T-helper 22 cell (primary cell): Measurements from ENCODE around the gene CFAP54.
"Not testable (repeated sequence)": the region's sequence is repeated elsewhere in the genome, so short reads cannot be mapped to it uniquely, and the experiment has no call there.

ENCODE experiments used
- DNase-seq: peaks from one replicate; pipeline ENCODE4 v3.0.0-alpha.2; 2020; ENCODE audit warnings: low read depth

CFAP54 gene

GRCh38 chr12:96473394-96474093 is 15.8 kb upstream of the CFAP54 start:
- DNase-seq = no peak

DNA sequence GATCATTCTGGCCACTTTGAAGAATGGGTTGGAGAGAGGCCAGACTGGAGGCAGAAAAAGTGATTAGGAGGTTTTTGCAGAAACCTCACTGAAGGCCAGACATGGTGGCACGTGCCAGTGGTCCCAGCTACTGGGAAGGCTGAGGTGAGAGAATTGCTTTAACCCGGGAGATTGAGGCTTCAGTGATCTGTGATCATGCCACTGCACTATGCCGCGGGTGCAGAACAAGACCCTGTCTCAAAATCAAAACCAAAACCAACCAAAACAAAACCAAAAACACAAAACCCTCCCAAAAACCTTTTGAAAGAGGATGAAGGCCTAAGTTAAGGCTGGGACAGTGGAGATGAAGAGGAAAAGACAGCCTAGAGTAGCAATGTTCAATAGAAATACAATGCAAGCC is 15.2 kb upstream of the CFAP54 start:
- DNase-seq = no peak

- DNase-seq = no peak
Observed at GRCh38 chr12:96478011-96478410, 11.4 kb upstream of the CFAP54 start.

DNA sequence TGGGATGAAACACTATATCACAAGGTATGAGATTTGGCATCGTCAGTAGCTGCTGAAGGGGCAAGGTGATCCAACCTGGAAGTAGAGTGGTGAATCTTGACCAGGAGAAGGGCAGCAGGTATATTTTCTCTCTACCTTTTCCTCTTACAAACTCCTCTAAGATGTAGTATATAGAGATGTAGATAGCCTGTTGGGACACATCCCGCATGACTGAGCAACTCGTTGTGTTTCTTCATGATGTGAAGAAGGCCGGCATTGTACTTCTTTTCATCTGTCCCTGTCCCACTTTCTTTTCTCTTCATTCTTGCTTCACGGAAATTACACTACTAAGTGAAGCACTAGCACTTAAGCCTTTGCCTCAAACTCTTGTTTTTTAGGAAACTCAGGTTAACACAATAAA is 7.3 kb upstream of the CFAP54 start:
- DNase-seq = no peak

DNA sequence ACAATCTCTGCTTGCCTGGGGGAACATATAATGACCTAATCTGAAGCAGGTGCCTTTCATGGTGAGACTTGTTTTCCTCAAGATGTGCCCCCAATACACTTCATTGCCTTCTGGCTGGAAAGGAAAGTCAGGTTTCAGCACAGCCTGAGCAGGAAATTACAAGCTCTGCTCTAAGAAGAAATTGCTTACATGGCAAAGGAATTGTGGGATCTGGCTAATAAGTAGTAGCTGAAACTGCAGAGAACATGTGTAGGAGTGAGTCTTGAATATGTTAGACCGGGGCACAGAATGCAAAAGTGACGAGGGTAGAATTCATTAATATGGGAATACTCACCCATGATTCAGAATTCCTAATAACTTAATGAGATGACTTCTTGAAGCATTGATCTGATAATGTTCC is 6.3 kb upstream of the CFAP54 start:
- no peak for DNase-seq

DNA sequence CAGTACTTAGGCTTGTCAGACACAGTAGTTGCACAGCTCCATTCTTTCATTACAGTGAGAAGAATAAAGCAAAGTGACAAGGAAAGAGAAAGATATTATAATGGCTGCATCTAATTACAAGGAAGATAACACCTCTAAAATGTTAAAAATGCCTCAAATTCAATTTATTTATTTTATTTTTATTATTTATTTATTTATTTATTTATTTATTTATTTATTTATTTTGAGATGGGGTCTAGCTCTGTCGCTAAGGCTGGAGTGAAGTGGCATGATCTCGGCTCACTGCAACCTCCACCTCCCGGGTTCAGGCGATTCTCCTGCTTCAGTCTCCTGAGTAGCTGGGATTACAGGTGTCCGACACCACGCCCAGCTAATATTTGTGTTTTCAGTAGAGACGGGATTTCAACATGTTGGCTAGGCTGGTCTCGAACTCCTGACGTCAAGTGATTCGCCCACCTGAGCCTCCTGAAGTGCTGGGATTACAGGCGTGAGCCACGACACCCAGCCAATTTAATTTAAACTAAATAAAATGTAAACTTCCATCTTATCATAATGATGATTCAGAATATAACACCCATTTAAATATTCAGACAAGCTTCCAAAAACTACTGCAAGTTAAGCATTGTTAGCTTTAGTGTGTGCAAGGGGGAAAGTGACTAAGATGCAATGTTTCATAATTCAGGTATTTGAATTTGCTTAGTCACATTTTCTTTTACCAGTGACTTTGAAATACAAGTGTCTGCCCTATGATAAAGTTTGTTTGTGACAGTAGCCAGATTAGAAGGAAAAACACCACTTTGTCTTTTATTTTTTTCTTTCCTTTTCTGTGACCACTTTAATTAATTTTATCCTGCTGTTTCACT is 2.4 kb upstream of the CFAP54 start:
- no peak for DNase-seq

- peak; percentile 3 for DNase-seq
Observed at GRCh38 chr12:96487634-96488033, 1.7 kb upstream of the CFAP54 start.

DNA sequence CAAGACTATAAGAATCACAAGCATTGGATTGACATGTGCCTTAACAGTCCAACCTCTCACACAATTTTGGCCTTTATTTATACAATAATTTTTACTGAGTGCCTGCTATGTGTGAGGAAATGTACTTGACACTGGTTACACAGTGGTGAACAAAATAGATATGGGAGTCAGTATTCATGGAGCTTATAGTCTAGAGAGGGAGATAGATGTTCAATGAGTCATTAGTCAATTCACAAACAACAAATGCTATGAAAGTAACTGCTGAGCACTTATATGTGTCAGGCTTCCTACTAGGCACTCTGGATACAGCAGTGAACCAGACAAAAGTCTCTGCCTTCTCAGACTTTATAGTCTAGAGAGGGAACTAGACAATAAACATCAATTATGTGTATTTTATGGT is 3.7 kb downstream of the CFAP54 start:
- no peak for DNase-seq

DNA sequence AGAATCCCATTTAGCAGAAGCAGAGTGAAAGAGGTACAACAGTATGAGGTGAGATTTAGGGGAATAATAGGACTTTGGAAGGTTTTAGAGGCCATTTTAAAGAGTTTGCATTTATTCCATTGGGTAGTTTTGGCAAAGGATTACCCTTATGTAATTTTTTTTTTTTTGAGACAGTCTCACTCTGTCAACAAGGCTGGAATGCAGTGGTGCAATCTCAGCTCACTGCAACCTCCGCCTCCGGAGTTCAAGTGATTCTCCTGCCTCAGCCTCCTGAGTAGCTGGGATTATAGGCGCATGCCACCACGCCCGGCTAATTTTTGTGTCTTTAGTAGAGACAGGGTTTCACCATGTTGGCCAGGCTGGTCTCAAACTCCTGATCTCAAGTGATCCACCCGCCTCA is 4.8 kb downstream of the CFAP54 start:
- DNase-seq = not testable (repeated sequence)

GRCh38 chr12:96495155-96495554 is 5.8 kb downstream of the CFAP54 start:
- DNase-seq = no peak

DNA sequence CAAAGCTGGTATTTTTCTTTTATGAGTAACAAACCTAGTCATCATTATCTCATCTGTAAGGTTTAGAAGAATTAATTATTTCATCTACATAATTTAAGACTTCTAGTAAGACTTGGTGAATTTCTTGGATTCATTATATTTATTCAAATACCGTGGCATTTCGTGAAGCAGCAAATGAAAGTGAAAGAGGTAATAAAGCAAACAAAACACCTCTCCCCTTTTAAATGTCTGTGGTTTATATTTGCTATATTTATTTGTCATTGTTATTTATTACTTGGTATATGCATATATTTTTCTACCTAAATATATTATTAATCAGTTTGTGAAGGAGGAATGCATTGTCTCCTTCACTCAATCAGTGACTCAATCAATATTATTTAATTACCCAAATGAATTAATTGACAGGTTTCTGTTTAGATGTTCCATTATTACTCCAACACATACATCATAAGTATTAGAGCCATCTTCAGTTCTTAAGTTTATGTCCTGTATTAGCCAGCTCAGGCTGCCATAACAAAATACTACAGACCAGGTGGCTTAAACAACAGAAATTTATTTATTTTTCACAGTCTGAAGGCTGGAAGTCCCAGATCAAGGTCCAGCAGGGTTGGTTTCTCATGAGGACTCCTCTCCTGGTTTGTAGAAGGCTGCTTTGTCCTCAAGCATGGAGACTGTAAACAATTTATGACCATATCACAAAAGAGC is 6.6 kb downstream of the CFAP54 start:
- DNase-seq = no peak

DNA sequence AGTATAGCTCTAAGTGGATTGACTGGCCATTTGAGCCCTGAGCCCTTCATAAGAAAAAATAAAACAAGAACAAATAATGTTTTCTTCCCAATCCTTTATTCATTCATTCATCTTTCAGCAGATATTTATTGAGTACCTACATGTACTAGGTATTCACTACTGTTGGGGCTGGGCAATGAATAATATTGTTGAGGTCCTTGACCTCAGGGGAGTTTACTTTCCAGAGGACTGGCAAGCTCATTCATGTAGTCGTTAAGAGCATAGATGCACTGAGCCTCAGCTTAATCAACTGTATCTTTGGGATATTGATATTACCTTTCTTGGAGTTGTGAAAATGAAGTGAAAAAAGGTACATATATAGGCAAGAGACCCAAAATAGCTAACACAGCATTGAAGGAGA is 7.6 kb downstream of the CFAP54 start:
- DNase-seq = no peak

DNA sequence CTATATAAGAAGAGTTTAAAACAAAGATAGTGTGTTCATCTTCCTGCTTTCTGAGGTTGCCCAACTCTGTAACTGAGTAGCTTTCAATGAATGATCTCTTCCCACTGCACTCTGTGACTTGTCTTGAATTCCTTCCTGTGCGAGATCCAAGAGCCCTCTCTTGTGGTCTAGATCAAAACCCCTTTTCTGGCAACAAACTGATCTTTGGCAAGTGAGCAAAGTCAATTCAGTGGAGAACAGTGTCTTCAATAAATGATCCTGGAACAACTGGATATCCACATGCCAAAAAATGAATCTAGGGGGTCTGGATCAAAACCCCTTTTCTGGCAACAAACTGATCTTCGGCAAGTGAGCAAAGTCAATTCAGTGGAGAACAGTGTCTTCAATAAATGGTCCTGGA is 8.5 kb downstream of the CFAP54 start:
- DNase-seq = no peak

DNA sequence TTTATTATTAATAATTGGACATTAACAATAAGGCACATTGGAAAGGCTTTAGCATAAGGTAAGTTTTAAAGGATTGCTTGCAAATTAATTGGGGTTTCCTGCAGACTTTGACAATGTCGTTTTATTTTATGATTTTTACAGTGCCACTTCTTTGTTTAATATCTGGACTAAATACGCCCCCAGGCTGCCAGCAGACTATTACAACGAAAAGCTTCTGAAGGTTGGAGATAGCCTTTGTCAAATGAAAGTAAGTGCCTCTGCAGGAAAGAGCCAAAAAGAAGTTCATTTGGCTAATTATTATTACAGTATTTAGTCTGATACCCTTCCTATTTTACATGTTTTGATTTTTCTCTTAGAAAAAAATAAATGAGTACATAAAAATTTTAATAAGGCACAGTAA is 11.3 kb downstream of the CFAP54 start:
- DNase-seq = no peak

- peak; percentile 25 for DNase-seq
Observed at GRCh38 chr12:96501133-96501761, 11.9 kb downstream of the CFAP54 start.

DNA sequence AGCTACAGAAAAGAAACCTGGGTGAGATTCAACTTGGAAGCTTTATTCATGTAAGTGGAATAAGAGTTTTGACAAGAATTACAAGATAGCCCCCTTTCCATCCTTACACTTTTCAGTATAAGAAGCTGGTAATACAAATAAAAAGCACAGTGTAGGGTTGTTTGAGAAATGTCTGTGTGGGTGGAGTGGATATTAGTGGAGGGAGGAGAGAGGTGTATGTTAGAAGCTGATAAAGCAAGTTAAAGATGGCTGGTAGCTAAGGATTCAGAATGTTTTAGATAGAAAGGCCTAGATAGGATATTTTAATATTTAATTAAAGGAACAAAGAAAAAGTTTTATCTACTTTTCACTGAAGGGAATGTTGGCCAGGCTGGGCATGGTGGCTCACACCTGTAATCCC is 12.5 kb downstream of the CFAP54 start:
- DNase-seq = no peak

- DNase-seq = no peak
Observed at GRCh38 chr12:96502477-96502876, 13.1 kb downstream of the CFAP54 start.

GRCh38 chr12:96502949-96503532 is 13.7 kb downstream of the CFAP54 start:
- no peak for DNase-seq

DNA sequence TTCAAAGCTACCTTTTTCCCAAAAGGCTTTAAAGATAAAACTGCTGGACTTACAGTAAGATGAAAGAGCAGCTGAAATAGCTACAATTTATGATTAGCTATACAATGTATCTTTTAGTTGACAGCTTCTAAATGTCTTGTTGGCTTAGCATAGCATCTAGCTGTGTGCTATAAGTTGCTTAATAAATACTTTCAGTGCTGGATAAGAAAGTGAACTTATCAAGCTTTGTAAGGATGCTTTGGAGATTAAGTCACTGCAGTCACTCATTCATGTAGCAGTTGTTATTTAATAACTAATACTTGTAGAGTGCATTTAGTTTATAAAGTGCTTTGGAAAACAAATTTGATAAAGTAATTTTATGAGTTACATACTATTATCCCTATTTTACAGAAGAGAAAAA is 14.6 kb downstream of the CFAP54 start:
- DNase-seq = no peak

DNA sequence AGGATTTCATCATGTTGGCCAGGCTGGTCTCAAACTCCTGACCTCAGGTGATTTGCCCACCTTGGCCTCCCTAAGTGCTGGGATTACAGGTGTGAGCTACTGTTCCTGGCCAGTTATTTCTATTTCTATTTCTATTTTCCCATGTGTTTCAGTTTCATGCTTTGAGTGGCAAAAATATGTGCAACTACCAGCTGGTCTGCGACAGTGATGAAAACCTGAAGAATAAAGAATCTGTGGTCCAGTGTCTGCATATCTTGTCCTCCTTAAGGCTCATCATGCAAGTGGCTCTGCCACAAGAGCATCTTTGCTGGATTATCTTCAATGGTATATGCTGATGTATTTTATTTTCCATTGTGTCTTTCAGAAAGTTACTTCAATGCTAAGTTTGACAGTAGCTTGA is 17.4 kb downstream of the CFAP54 start:
- DNase-seq = no peak

- DNase-seq = no peak
Observed at GRCh38 chr12:96510306-96510764, 21.0 kb downstream of the CFAP54 start.

DNA sequence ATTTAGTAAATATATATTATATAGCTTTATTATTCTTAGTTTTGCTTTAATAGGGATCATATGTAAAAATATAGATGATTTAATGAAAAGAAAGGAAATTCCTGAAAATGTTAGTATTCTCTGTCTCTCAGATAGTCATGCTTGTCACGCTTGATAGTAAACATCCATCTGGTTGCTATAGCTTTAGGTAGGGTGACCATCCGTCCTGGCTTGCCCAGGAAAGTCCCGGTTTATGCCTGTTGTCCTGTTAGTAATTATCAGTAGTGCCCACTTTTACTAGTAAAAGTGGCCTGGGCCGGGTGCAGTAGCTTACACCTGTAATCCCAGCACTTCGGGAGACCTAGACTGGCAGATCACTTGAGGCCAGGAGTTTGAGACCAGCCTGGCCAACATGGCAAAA is 23.8 kb downstream of the CFAP54 start:
- DNase-seq = no peak
